Endothelial cell of umbilical vein (primary cell): ENCODE data around the gene LAMB4. TPM values are rescaled to one million over a fixed set of nuclear protein-coding genes. Genes with fewer than 3 reads are reported as not detected.

Experiments
- BruUV-seq: library from RNA; stranded (reverse); fragments of 400-500 nt; replicated peaks from 2 replicates; lab custom pipeline; 2021; lab: Mats Ljungman, UMichigan
- CTCF ChIA-PET: fragments of 300-600, 350-600 bp; sonication (Branson Sonifier 250); formaldehyde crosslinking; loops from one replicate; lab custom pipeline; 2021; ENCODE audit warnings: antibody characterized with exemption, inconsistent platforms; lab: Charles Lee
- POLR2A ChIA-PET: fragments of 300-600, 350-600 bp; sonication (Branson Sonifier 250); formaldehyde crosslinking; loops from one replicate; lab custom pipeline; 2021; ENCODE audit warnings: antibody characterized with exemption, inconsistent platforms; lab: Charles Lee
- DNase-seq: peaks from one replicate; pipeline ENCODE4 v3.0.0-alpha.2; 2011; ENCODE audit warnings: low read depth, low spot score
- FAIRE-seq: peaks from 2 replicates; lab custom pipeline; 2011; peaks lifted over from hg19 to GRCh38; lab: Jason Lieb, UNC
- H2AFZ ChIP-seq: 2 replicates; pipeline ENCODE4 v1.6.0; 2012; ENCODE audit warnings: low read depth, low read length, control low read depth, inconsistent platforms
- H3K27ac ChIP-seq: 2 replicates; pipeline ENCODE4 v1.5.1; 2011; ENCODE audit warnings: low read depth, mild to moderate bottlenecking, control low read depth, low read length, moderate library complexity; ENCODE audit not compliant: insufficient read depth
- H3K27me3 ChIP-seq, 2 experiments: 2 replicates each; pipeline versions ENCODE4 v1.6.0 to v1.6.1; 2011; ENCODE audit warnings: low read length in 2 of 2, mixed read lengths in 1 of 2; ENCODE audit not compliant: control insufficient read depth in 2 of 2, insufficient read depth in 2 of 2
- H3K36me3 ChIP-seq, 2 experiments: 2 replicates in 1 of 2; 3 replicates in 1 of 2; pipeline ENCODE4 v1.5.1; 2011; ENCODE audit warnings: low read length in 2 of 2, mild to moderate bottlenecking in 1 of 2, moderate library complexity in 1 of 2; ENCODE audit not compliant: control insufficient read depth in 2 of 2, insufficient read depth in 2 of 2; ENCODE audit errors: extremely low read depth in 1 of 2
- H3K4me1 ChIP-seq: 3 replicates; pipeline ENCODE4 v1.5.1; 2011; ENCODE audit warnings: mild to moderate bottlenecking, low read length; ENCODE audit not compliant: control insufficient read depth, insufficient read depth; ENCODE audit errors: extremely low read depth
- H3K4me2 ChIP-seq: 2 replicates; pipeline ENCODE4 v1.6.1; 2011; ENCODE audit warnings: low read length, control low read depth, mixed read lengths; ENCODE audit not compliant: insufficient read depth
- H3K4me3 ChIP-seq, 3 experiments: fragments of 200-600 bp in 1 of 3; sonication (generic), shearing (Covaris generic) in 1 of 3; replicated peaks in 1 of 3; 2 replicates each; pipeline ENCODE4 v1.5.1; 2011 to 2016; ENCODE audit warnings: control low read depth in 3 of 3, low read length in 3 of 3, mild to moderate bottlenecking in 2 of 3, inconsistent platforms in 1 of 3, low read depth in 1 of 3, moderate library complexity in 1 of 3; ENCODE audit not compliant: insufficient read depth in 1 of 3
- H3K79me2 ChIP-seq: 2 replicates; pipeline ENCODE4 v1.6.0; 2012; ENCODE audit warnings: low read length, inconsistent platforms; ENCODE audit not compliant: control insufficient read depth, insufficient read depth
- H3K9ac ChIP-seq: replicated peaks from 2 replicates; pipeline ENCODE3; 2011; ENCODE audit warnings: low read length, control low read depth; ENCODE audit not compliant: insufficient read depth; ENCODE audit errors: extremely low read depth
- H3K9me1 ChIP-seq: replicated peaks from 3 replicates; pipeline ENCODE4 v1.6.0; 2011; ENCODE audit warnings: mild to moderate bottlenecking, low read length; ENCODE audit not compliant: control insufficient read depth, insufficient read depth; ENCODE audit errors: extremely low read depth
- H3K9me3 ChIP-seq: replicated peaks from 2 replicates; pipeline ENCODE4 v1.5.1; 2012; ENCODE audit warnings: low read length, inconsistent platforms; ENCODE audit not compliant: control insufficient read depth, insufficient read depth
- H4K20me1 ChIP-seq: replicated peaks from 2 replicates; pipeline ENCODE3; 2011; ENCODE audit warnings: mild to moderate bottlenecking, low read length; ENCODE audit not compliant: control insufficient read depth, insufficient read depth; ENCODE audit errors: extremely low read depth
- CTCF ChIP-seq, 2 donors: IDR thresholded peaks; 1 replicate in 1 of 2; 2 replicates in 1 of 2; pipeline ENCODE4 v1.5.1; 2011; ENCODE audit warnings: low read length in 2 of 2, mild to moderate bottlenecking in 2 of 2, moderate library complexity in 2 of 2, control low read depth in 1 of 2, inconsistent platforms in 1 of 2, low read depth in 1 of 2; ENCODE audit not compliant: insufficient read depth in 1 of 2; ENCODE audit errors: extremely low read depth in 1 of 2
- EZH2 ChIP-seq: IDR thresholded peaks from 2 replicates; pipeline ENCODE4 v1.6.1; 2012; ENCODE audit warnings: borderline replicate concordance, low read depth, mild to moderate bottlenecking, moderate library complexity, low read length, inconsistent platforms; ENCODE audit not compliant: severe bottlenecking
- FOS ChIP-seq: IDR thresholded peaks from 2 replicates; pipeline ENCODE4 v1.6.1; 2011; ENCODE audit warnings: mild to moderate bottlenecking, low read length, moderate library complexity, borderline replicate concordance; ENCODE audit not compliant: insufficient read depth
- GATA2 ChIP-seq: IDR thresholded peaks from 2 replicates; pipeline ENCODE4 v1.7.0; 2011; ENCODE audit warnings: low read depth, mild to moderate bottlenecking, moderate library complexity, mixed read lengths, low read length; ENCODE audit not compliant: insufficient read length, insufficient read depth
- JUN ChIP-seq: IDR thresholded peaks from 2 replicates; pipeline ENCODE4 v1.6.1; 2011; ENCODE audit warnings: borderline replicate concordance, low read depth; ENCODE audit not compliant: insufficient read length, insufficient read depth
- MAX ChIP-seq: IDR thresholded peaks from 2 replicates; pipeline ENCODE4 v1.6.1; 2011; ENCODE audit not compliant: insufficient read depth, insufficient read length
- MYC ChIP-seq: IDR thresholded peaks from one replicate; pipeline ENCODE4 v1.6.1; 2011; ENCODE audit warnings: mild to moderate bottlenecking, low read depth, low read length
- POLR2A ChIP-seq: IDR thresholded peaks from 2 replicates; pipeline ENCODE4 v1.6.1; 2012; ENCODE audit warnings: low read depth, mild to moderate bottlenecking, control low read depth, low read length
- POLR2AphosphoS5 ChIP-seq: IDR thresholded peaks from 2 replicates; pipeline ENCODE4 v1.6.1; 2012; ENCODE audit warnings: low read depth, mild to moderate bottlenecking, control low read depth, low read length, moderate library complexity; ENCODE audit not compliant: insufficient read depth
- dilution Hi-C: fragments of 300-500 bp; cut with MboI; formaldehyde crosslinking; loops from one replicate; pipeline ENCODE4 v1.15.0; 2019; ENCODE audit warnings: low sequenced_read_pairs; ENCODE audit not compliant: extremely low pct_ligation_motif_present
- intact Hi-C: fragments of 100-400 bp; cut with micrococcal nuclease; formaldehyde crosslinking; loops from one replicate; pipeline ENCODE4 v1.10.0; 2022
- polyA plus RNA-seq, 4 experiments: library from polyadenylated mRNA; depleted of rRNA in 3 of 4; stranded (reverse) in 3 of 4; unstranded in 1 of 4; fragments of >200 nt; gene quantifications; 2 replicates each; pipeline versions ENCODE4 v1.2.1 to v1.2.3, GENCODE V29; 2011 to 2012; ENCODE audit warnings: missing spikeins in 1 of 4
- total RNA-seq: library from RNA; stranded (reverse); gene quantifications from 2 replicates; pipeline ENCODE4 v1.2.3, GENCODE V29; 2021

The LAMB4 gene
- total and polyA plus RNA-seq, 2 donors (not counting 3 experiments of a cell fraction or from before 2014, with no cell fraction given), result 0.15 to 0.20 TPM

GRCh38 chr7:108101759-108102158 is 28.4 kb downstream of the LAMB4 start:
- H3K4me3 ChIP-seq, result no peak overlapping the region
- DNase-seq, result no peak
- FAIRE-seq, result no peak
- no peaks in the 10 kb centered on the region for H3K4me1 ChIP-seq
- H3K36me3 ChIP-seq, result no peaks in the 10 kb centered on the region
- no peak overlapping the region for H3K27ac ChIP-seq
- no TSS peak for BruUV-seq
- intact Hi-C loops, result no loop called here
- H4K20me1 ChIP-seq, result no peaks in the 10 kb centered on the region
- ChIA-PET POLR2A (no interaction called here), CTCF (no interaction called here)
- no peaks in the 10 kb centered on the region for H3K9me3 ChIP-seq
- no peak overlapping the region for H3K4me2 ChIP-seq
- H3K79me2 ChIP-seq, result no peaks in the 10 kb centered on the region
- no peak overlapping the region for H2AFZ ChIP-seq
- H3K9ac ChIP-seq, result no peak overlapping the region
- no peaks in the 10 kb centered on the region for H3K27me3 ChIP-seq
- dilution Hi-C loops, result no loop called here
- H3K9me1 ChIP-seq, result no peaks in the 10 kb centered on the region
- TF ChIP-seq POLR2AphosphoS5 (no peak), JUN (no peak), POLR2A (no peak), FOS (no peak), GATA2 (no peak), CTCF (IDR thresholded peaks at IDR 0.05; ENCODE audit: extremely low read depth in 1 of 2, insufficient read depth in 1 of 2, low read depth in 1 of 2, low read length in 2 of 2) (no peak), EZH2 (no peak), MAX (no peak), MYC (no peak)
